Measurements from ENCODE around the gene HDAC11.

Gene HDAC11

DNA sequence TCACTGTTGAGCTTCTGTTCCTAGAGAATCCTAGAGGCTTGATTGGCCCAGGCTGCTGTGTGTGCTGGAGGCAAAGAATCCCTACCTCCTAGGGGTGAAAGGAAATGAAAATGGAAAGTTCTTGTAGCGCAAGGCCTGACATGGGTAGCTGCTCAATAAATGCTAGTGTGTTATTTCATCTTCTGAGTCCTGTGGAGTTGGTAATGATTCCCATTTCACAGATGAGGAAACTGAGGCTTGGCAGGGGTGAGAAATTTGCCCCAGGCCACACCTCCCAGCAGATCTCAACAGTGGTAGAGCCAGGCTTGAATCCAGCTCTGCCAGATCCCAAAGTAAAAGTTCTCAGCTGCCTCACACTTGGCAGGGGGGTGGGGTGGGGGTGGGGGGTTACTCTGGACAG lies 26.1 kb downstream of the HDAC11 start:
- no peaks in the 10 kb centered on the region for H3K9me3 ChIP-seq (ENCODE audit: insufficient read depth, low read length)
- no peak overlapping the region for H3K4me3 ChIP-seq (ENCODE audit: insufficient read length, low read depth)
- H3K9ac ChIP-seq (ENCODE audit: insufficient read length, low read depth), result no peak overlapping the region
- TF ChIP-seq SUZ12 (IDR thresholded peaks at IDR 0.05; ENCODE audit: extremely low read depth, insufficient read depth, insufficient read length) (no peak), ZNF274 (IDR thresholded peaks at IDR 0.05; ENCODE audit: low read depth, low read length) (no peak), YY1 (IDR thresholded peaks at IDR 0.05; ENCODE audit: insufficient read depth, insufficient read length) (no peak)
- peaks cover 40% of the 10 kb centered on the region for H3K4me1 ChIP-seq (ENCODE audit: insufficient read depth, insufficient read length)
- H3K27me3 ChIP-seq (ENCODE audit: insufficient read depth, insufficient read length), result no peaks in the 10 kb centered on the region
- H3K36me3 ChIP-seq (ENCODE audit: insufficient read depth, insufficient read length, low read length), result no peaks in the 10 kb centered on the region
- DNase-seq (ENCODE audit: low read depth, low spot score), result no peak

DNA sequence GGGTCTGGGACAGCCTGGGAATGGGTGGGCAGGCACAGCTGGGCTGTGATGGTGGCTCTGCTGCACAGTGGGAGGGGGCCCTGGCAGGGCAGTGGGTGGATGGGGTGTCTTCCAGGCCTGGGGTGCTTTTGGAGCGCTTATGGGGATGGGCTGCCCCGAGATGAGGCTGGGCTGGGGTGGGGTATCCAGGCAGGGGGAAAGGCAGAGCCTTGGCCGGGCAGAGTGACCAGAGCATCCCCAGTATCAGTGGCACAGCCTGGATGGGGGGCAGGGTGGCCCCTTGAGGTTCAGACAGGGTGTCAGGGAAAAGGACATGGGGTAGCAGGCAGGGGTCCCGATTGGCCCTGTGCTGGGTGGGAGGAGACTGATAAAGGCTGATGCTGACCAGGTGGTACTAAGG lies 26.6 kb downstream of the HDAC11 start:
- no peak for DNase-seq (ENCODE audit: low read depth, low spot score)
- Histone ChIP-seq H3K4me3 (ENCODE audit: insufficient read length, low read depth) (no peak overlapping the region), H3K9ac (ENCODE audit: insufficient read length, low read depth) (no peak overlapping the region), H3K36me3 (ENCODE audit: insufficient read depth, insufficient read length, low read length) (no peaks in the 10 kb centered on the region), H3K27me3 (ENCODE audit: insufficient read depth, insufficient read length) (no peaks in the 10 kb centered on the region), H3K4me1 (ENCODE audit: insufficient read depth, insufficient read length) (peaks cover 40% of the 10 kb centered on the region), H3K9me3 (ENCODE audit: insufficient read depth, low read length) (no peaks in the 10 kb centered on the region)
- TF ChIP-seq ZNF274 (IDR thresholded peaks at IDR 0.05; ENCODE audit: low read depth, low read length) (no peak), YY1 (IDR thresholded peaks at IDR 0.05; ENCODE audit: insufficient read depth, insufficient read length) (no peak), SUZ12 (IDR thresholded peaks at IDR 0.05; ENCODE audit: extremely low read depth, insufficient read depth, insufficient read length) (no peak)

DNA sequence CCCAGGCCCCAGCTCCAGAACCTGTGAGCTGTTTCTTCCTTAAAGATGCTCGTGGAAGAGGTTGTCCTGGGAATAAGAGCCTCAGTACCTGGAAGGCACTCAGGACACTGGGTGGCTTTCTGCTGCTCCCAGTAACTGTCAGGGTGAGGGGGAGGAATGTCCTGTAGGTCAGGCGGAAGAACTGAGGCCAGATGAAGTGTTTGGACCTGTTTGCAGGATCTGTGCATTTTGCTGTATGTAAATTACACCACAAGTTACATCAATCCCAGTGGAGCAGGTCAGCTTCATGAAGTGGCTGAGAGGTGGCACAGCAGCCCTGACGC lies 27.1 kb downstream of the HDAC11 start:
- Histone ChIP-seq H3K4me3 (ENCODE audit: insufficient read length, low read depth) (no peak overlapping the region), H3K27me3 (ENCODE audit: insufficient read depth, insufficient read length) (no peaks in the 10 kb centered on the region), H3K36me3 (ENCODE audit: insufficient read depth, insufficient read length, low read length) (no peaks in the 10 kb centered on the region), H3K9ac (ENCODE audit: insufficient read length, low read depth) (peak overlapping the region; percentile 53), H3K4me1 (ENCODE audit: insufficient read depth, insufficient read length) (peaks cover 40% of the 10 kb centered on the region), H3K9me3 (ENCODE audit: insufficient read depth, low read length) (no peaks in the 10 kb centered on the region)
- DNase-seq (ENCODE audit: low read depth, low spot score), result no peak
- TF ChIP-seq ZNF274 (IDR thresholded peaks at IDR 0.05; ENCODE audit: low read depth, low read length) (no peak), YY1 (IDR thresholded peaks at IDR 0.05; ENCODE audit: insufficient read depth, insufficient read length) (no peak), SUZ12 (IDR thresholded peaks at IDR 0.05; ENCODE audit: extremely low read depth, insufficient read depth, insufficient read length) (no peak)

DNA sequence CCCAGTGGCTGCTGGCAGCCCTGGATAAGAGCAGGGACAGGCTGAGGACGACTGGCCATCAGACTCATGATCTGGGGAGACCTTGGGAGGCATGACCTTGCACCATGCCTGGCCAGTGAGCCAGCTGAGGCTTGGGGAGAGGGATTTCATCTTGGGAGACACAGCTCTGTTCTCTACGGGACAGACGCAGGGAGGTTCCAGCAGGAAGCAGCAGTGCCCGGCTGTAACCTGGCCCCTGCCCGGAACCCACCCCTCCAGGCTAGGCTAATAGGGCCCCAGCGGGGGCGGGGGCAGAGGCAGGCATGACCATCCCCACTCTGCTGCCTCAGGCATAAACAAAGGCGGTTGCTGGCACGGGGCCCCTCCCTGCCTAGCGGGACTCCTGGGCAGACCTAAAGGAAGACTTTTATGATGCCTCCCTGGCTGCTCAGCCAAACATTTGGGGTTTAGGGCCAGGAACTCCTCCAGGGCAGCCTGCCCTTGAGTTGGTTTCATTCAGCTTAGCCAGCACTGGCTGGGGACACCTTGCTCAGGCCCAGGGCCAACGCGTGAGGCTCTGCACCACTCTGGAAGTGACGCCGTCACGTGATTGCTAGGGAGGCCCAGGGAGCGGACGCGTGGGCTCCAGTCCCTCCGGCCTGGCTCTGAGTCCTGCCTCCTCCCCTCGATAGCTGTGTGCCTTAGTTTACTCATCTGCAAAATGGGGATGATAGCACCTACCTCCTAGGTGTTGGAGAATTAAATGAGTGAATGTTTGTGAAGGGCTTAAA lies 27.6 kb downstream of the HDAC11 start:
- peak; percentile 35 for DNase-seq (ENCODE audit: low read depth, low spot score)
- H3K9me3 ChIP-seq (ENCODE audit: insufficient read depth, low read length), result no peaks in the 10 kb centered on the region
- peak overlapping the region; percentile 53 for H3K9ac ChIP-seq (ENCODE audit: insufficient read length, low read depth)
- no peaks in the 10 kb centered on the region for H3K36me3 ChIP-seq (ENCODE audit: insufficient read depth, insufficient read length, low read length)
- H3K4me3 ChIP-seq (ENCODE audit: insufficient read length, low read depth), result no peak overlapping the region
- TF ChIP-seq ZNF274 (IDR thresholded peaks at IDR 0.05; ENCODE audit: low read depth, low read length) (no peak), SUZ12 (IDR thresholded peaks at IDR 0.05; ENCODE audit: extremely low read depth, insufficient read depth, insufficient read length) (no peak), YY1 (IDR thresholded peaks at IDR 0.05; ENCODE audit: insufficient read depth, insufficient read length) (no peak)
- no peaks in the 10 kb centered on the region for H3K27me3 ChIP-seq (ENCODE audit: insufficient read depth, insufficient read length)
- H3K4me1 ChIP-seq (ENCODE audit: insufficient read depth, insufficient read length), result peaks cover 40% of the 10 kb centered on the region

DNA sequence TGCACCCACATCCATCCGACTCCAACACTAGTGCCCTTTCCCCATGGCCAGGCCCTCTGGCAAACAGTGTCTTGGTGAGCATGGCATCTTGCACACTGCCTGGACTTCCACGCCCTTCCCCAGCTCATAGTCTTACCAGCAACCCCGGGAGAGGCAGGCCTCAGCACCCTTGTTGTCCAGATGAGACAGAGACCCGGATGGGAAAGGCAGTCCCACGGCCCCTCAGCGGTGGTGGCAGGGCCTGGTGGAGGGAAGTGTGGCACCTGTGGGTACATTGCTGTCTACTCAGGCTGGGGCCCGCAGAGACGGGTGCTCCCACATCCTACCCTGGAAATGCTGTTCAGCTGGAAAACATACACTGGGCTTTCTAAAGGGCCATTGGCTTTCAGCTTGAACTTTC lies 28.4 kb downstream of the HDAC11 start:
- peaks cover 40% of the 10 kb centered on the region for H3K4me1 ChIP-seq (ENCODE audit: insufficient read depth, insufficient read length)
- no peaks in the 10 kb centered on the region for H3K27me3 ChIP-seq (ENCODE audit: insufficient read depth, insufficient read length)

DNA sequence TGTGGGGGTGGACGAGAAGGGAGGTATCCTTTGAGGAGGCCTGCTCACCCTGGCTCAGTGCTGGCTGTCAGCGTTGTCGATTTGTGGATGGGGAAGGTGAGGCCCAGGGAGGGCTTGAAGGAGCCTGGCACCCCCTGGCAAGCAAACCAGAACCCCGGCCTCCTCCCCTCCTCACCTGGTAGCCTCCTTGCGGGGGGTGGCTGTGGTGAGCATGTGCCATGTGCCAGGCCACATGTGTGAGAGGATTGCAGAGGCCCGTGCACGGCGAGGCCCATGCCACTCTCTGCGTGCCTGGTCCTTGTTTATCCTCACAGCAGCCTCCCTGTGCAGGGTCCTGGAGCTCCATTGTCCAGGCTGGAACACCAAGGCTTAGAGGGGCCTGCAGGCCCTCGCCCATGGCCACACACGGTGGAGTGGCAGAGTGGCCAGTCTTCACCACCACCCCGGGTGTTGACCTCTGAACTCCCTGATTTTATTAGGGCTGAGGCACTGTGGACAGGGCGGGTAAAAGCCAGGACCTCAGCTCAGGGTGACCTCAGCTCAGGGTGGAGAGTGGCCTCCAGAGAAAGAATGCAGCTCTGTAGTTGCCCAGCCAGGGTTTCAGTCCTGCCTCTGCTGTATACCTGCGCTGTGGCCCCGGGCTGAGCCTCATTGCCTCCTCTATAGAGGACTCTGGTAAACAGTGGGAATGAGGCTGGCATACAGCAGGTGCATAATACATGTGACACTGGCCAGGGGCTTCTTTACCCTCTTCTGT lies 29.1 kb downstream of the HDAC11 start:
- no peak for DNase-seq (ENCODE audit: low read depth, low spot score)
- H3K9me3 ChIP-seq (ENCODE audit: insufficient read depth, low read length), result no peaks in the 10 kb centered on the region
- no peak overlapping the region for H3K4me3 ChIP-seq (ENCODE audit: insufficient read length, low read depth)
- H3K27me3 ChIP-seq (ENCODE audit: insufficient read depth, insufficient read length), result no peaks in the 10 kb centered on the region
- H3K9ac ChIP-seq (ENCODE audit: insufficient read length, low read depth), result no peak overlapping the region
- peaks cover 39% of the 10 kb centered on the region for H3K4me1 ChIP-seq (ENCODE audit: insufficient read depth, insufficient read length)
- TF ChIP-seq ZNF274 (IDR thresholded peaks at IDR 0.05; ENCODE audit: low read depth, low read length) (no peak), SUZ12 (IDR thresholded peaks at IDR 0.05; ENCODE audit: extremely low read depth, insufficient read depth, insufficient read length) (no peak), YY1 (IDR thresholded peaks at IDR 0.05; ENCODE audit: insufficient read depth, insufficient read length) (no peak)
- no peaks in the 10 kb centered on the region for H3K36me3 ChIP-seq (ENCODE audit: insufficient read depth, insufficient read length, low read length)

More for the DNA sequence above, 28.4 kb downstream of the HDAC11 start:
- Histone ChIP-seq H3K36me3 (ENCODE audit: insufficient read depth, insufficient read length, low read length) (no peaks in the 10 kb centered on the region), H3K9ac (ENCODE audit: insufficient read length, low read depth) (no peak overlapping the region), H3K4me3 (ENCODE audit: insufficient read length, low read depth) (no peak overlapping the region), H3K9me3 (ENCODE audit: insufficient read depth, low read length) (no peaks in the 10 kb centered on the region)
- no peak for TF ChIP-seq YY1 (IDR thresholded peaks at IDR 0.05; ENCODE audit: insufficient read depth, insufficient read length)
- TF ChIP-seq SUZ12 (IDR thresholded peaks at IDR 0.05; ENCODE audit: extremely low read depth, insufficient read depth, insufficient read length), result no peak
- no peak for TF ChIP-seq ZNF274 (IDR thresholded peaks at IDR 0.05; ENCODE audit: low read depth, low read length)
- DNase-seq (ENCODE audit: low read depth, low spot score), result no peak

DNA sequence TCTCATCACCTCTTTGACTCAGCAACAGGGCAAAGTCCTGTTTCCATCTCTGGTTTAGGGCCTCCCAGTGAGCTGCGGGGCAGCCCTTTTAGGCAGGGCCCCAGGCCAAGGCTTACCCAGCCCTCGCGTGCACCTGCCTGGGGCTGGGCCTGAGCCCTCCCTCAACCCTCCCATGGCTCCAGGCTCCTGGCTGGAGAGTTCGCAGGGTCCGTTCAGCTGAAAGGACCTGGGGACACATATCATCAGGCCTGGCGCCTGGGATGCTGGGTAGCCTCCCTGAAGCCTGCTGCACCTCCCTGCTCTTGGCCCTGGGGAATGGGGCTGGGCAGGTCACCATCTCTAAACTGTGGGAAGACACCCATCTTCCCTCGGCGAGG lies 29.7 kb downstream of the HDAC11 start:
- DNase-seq (ENCODE audit: low read depth, low spot score), result no peak
- Histone ChIP-seq H3K4me1 (ENCODE audit: insufficient read depth, insufficient read length) (peaks cover 33% of the 10 kb centered on the region), H3K27me3 (ENCODE audit: insufficient read depth, insufficient read length) (no peaks in the 10 kb centered on the region), H3K4me3 (ENCODE audit: insufficient read length, low read depth) (no peak overlapping the region), H3K9me3 (ENCODE audit: insufficient read depth, low read length) (no peaks in the 10 kb centered on the region), H3K36me3 (ENCODE audit: insufficient read depth, insufficient read length, low read length) (no peaks in the 10 kb centered on the region), H3K9ac (ENCODE audit: insufficient read length, low read depth) (no peak overlapping the region)
- no peak for TF ChIP-seq SUZ12 (IDR thresholded peaks at IDR 0.05; ENCODE audit: extremely low read depth, insufficient read depth, insufficient read length)
- no peak for TF ChIP-seq YY1 (IDR thresholded peaks at IDR 0.05; ENCODE audit: insufficient read depth, insufficient read length)
- no peak for TF ChIP-seq ZNF274 (IDR thresholded peaks at IDR 0.05; ENCODE audit: low read depth, low read length)

Measured in NT2/D1 (cell line).